HL-60 (cell line): ENCODE data around the gene CUTC.
"Not testable (repeated sequence)": the region's sequence is repeated elsewhere in the genome, so short reads cannot be mapped to it uniquely, and the experiment has no call there.

ENCODE experiments used
- DNase-seq, 2 experiments: peaks; one replicate each; pipeline ENCODE4 v3.0.0-alpha.2; 2010 to 2020; ENCODE audit warnings: low read depth in 1 of 2, low spot score in 1 of 2
- H3K27ac ChIP-seq: fragments of 250-450 bp; sonication (Bioruptor Pico); replicated peaks from 2 replicates; pipeline ENCODE4 v1.5.1; 2020; ENCODE audit warnings: mild to moderate bottlenecking, moderate library complexity
- H3K27me3 ChIP-seq: fragments of 250-450 bp; sonication (Bioruptor Pico); 2 replicates; pipeline ENCODE4 v1.5.1; 2021; ENCODE audit warnings: mild to moderate bottlenecking, moderate library complexity; ENCODE audit not compliant: insufficient read depth, poor library complexity, severe bottlenecking
- H3K4me3 ChIP-seq: replicated peaks from 2 replicates; pipeline ENCODE4 v1.5.1; 2011; ENCODE audit warnings: mild to moderate bottlenecking, control low read depth, low read length; ENCODE audit not compliant: insufficient read depth
- CTCF ChIP-seq: IDR thresholded peaks from one replicate; pipeline ENCODE4 v1.5.1; 2011; ENCODE audit warnings: low read length, control low read depth, inconsistent platforms; ENCODE audit not compliant: insufficient read depth
- GABPA ChIP-seq: IDR thresholded peaks from 2 replicates; pipeline ENCODE4 v1.6.1; 2012; ENCODE audit warnings: low read depth
- POLR2AphosphoS5 ChIP-seq: IDR thresholded peaks from 2 replicates; pipeline ENCODE4 v1.6.1; 2012; ENCODE audit warnings: low read depth
- REST ChIP-seq: IDR thresholded peaks from 2 replicates; pipeline ENCODE4 v1.6.1; 2012; ENCODE audit warnings: low read depth; ENCODE audit not compliant: insufficient replicate concordance
- SPI1 ChIP-seq: IDR thresholded peaks from 2 replicates; pipeline ENCODE4 v1.6.1; 2012; ENCODE audit warnings: low read depth, mild to moderate bottlenecking, borderline replicate concordance

CUTC gene

GRCh38 chr10:99730026-99730425 is 2.0 kb upstream of the CUTC start:
- Histone ChIP-seq H3K27me3 (no peaks in the 10 kb centered on the region), H3K4me3 (no peak overlapping the region), H3K27ac (no peak overlapping the region)
- TF ChIP-seq REST = no peak
- TF ChIP-seq SPI1 = no peak
- TF ChIP-seq CTCF = no peak
- TF ChIP-seq POLR2AphosphoS5 = no peak
- no peak for TF ChIP-seq GABPA
- DNase-seq = no peak

- TF ChIP-seq CTCF (no peak), GABPA (no peak), SPI1 (no peak), REST (no peak), POLR2AphosphoS5 (no peak)
- H3K27ac ChIP-seq = peak overlapping the region; percentile 88
- no peak for DNase-seq
- no peaks in the 10 kb centered on the region for H3K27me3 ChIP-seq
- peak overlapping the region; percentile 67 for H3K4me3 ChIP-seq
These were observed 565 bp upstream of the CUTC start for GRCh38 chr10:99731306-99732032.

GRCh38 chr10:99733366-99733765 is 1.3 kb downstream of the CUTC start:
- Histone ChIP-seq H3K27me3 (no peaks in the 10 kb centered on the region), H3K27ac (no peak overlapping the region; the same call in 1 of the 2 replicates), H3K4me3 (peak overlapping the region; percentile 67; the same call in 1 of the 2 replicates)
- no peak for DNase-seq
- TF ChIP-seq REST (no peak), GABPA (no peak), CTCF (no peak), POLR2AphosphoS5 (no peak), SPI1 (no peak)

GRCh38 chr10:99734111-99734510 is 2.1 kb downstream of the CUTC start:
- not testable (repeated sequence) for H3K27me3 ChIP-seq, DNase-seq, H3K4me3 ChIP-seq, H3K27ac ChIP-seq
